HG03066 (cell line): Measurements from ENCODE around the gene AKAP13.

ENCODE experiments used
- ATAC-seq: cut with Tn5 transposase; IDR thresholded peaks from one replicate; pipeline ENCODE4 v1.9.1; 2021; ENCODE audit warnings: low read depth; ENCODE audit not compliant: unreplicated experiment

The AKAP13 gene

DNA sequence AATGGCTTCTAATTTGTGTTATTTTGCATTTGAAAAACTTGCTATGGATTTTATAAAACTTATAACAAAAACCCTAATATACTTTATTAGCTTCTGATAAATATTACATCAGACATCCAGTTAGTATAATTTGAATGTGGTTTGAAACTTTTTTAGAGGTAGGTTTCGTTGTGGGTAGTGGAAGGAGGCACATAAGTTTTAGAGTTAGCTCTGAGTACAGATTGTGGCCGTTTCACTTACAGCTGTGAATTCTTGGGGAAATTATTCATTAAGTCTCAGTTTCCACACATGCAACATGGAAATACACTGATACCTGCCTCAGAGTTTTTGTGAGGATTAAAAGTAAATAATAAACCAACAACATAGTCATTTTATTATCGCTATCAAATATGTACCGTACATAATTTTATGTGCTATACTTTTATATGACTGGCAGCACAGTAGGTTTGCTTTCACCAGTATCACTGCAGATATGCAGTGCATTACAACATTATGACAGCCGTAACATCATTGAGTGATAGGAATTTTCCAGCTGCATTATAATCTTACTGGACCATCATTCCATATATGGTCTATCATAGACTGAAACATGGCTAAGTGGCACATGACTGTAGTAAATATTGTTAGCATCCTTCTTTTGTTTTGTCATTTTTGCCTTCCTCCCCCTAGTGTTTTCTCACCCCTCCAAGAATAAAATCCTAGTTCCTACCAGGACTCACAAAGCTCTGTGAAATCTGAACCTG is 175.6 kb downstream of the AKAP13 start:
- peak; percentile 74 for ATAC-seq

DNA sequence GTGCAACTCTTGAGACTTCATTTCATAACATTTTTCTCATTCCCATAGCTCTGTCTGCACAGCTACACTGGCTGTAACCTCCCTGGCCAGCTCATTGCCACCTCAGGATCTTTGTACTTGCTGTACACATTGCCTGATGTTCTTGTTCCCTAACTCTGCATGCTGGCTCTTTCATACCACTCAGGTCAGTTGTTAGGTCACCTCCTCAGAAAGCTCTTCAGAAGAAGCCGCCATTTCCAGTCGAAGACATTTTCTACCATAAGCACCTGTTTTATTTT is 176.2 kb downstream of the AKAP13 start:
- ATAC-seq: no peak

DNA sequence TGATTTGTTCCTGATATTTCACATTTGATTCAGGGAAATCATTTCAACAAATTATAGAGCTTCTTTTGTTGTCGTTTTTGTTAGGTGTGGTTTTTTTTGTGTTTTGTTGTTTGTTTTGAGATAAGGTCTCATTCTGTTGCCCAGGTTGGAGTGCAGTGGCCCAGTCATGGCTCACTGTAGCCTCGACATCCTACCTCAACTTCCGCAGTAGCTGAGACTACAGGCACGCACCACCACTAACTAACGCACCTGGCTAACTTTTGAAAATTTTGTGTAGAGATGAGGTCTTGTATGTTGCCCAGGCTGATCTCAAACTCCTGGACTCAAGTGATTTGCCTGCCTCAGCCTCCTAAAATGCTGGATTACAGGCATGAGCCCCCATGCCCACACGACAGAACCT is 177.0 kb downstream of the AKAP13 start:
- no peak for ATAC-seq

DNA sequence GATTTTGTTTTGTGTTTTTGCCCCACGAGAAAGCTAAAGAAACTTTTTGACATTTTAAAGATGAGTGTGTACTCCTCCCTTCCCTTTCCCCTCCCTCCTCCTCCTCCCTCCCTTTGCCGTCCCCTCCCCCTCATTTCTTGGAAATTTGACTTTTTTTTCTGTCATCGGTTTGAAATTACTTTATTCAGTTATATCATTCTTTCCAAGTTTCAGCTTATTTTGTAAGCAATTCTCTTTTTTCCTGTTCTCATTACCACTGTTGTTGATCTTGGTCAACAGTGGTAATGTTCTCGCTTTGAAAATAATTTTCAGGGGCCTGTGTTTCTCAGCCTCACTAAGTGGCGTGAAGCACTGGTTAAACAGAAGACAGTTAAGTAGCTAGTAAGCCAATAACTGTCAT is 178.4 kb downstream of the AKAP13 start:
- no peak for ATAC-seq

DNA sequence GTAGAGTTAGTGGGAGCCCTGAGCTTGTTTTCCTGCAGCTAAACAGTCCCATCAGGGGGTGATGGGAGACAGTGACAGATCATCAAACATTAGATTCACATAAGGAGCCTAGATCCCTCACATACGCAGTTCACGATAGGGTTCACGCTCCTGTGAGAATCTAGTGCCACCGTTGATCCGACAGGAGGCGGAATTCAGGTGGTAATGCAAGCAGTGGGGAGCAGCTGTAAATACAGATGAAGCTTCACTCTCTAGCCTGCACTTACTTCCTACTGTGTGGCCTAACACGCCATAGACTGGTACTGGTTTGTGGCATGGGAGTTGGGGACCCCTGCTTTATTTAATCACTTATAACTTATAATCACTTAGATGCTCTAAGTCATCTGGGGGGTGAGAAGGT is 179.1 kb downstream of the AKAP13 start:
- no peak for ATAC-seq

- ATAC-seq: no peak
Observed at GRCh38 chr15:85562824-85563223, 182.4 kb downstream of the AKAP13 start.

DNA sequence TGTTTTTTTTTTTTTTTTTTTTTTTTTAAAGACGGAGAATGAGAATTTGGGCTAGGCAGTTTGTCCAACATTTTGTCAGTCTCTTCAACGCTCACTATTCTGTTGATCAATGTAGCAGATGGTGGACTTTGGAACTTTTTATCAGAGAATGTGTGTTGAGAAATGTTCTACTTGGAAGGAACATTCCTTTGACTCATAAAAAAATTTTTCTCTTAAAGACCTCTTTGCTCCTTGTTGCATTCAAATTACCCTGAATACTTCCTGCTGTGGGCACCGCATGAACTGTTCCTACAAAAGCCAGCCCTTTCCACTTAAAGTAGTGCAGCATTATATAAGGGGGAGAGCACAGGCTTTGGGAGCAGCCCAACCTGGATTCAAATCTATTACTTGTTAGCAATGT is 182.9 kb downstream of the AKAP13 start:
- no peak for ATAC-seq

- ATAC-seq: no peak
Observed at GRCh38 chr15:85563731-85564130, 183.3 kb downstream of the AKAP13 start.

GRCh38 chr15:85564686-85565085 is 184.3 kb downstream of the AKAP13 start:
- ATAC-seq: no peak

- no peak for ATAC-seq
Observed at GRCh38 chr15:85568261-85568808, 187.9 kb downstream of the AKAP13 start.

GRCh38 chr15:85570336-85570735 is 189.9 kb downstream of the AKAP13 start:
- no peak for ATAC-seq

- no peak for ATAC-seq
Observed at GRCh38 chr15:85571780-85572179, 191.4 kb downstream of the AKAP13 start.

- no peak for ATAC-seq
Observed at GRCh38 chr15:85576392-85576791, 196.0 kb downstream of the AKAP13 start.

DNA sequence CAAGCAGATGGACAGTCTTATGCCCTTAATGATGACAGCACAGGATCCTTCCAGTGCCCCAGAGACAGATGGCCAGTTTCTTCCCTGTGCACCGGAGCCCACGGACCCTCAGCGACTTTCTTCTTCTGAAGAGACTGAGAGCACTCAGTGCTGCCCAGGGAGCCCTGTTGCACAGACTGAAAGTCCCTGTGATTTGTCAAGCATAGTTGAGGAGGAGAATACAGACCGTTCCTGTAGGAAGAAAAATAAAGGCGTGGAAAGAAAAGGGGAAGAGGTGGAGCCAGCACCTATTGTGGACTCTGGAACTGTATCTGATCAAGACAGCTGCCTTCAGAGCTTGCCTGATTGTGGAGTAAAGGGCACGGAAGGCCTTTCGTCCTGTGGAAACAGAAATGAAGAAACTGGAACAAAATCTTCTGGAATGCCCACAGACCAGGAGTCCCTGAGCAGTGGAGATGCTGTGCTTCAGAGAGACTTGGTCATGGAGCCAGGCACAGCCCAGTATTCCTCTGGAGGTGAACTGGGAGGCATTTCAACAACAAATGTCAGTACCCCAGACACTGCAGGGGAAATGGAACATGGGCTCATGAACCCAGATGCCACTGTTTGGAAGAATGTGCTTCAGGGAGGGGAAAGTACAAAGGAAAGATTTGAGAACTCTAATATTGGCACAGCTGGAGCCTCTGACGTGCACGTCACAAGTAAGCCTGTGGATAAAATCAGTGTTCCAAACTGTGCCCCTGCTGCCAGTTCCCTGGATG is 198.7 kb downstream of the AKAP13 start:
- no peak for ATAC-seq

- no peak for ATAC-seq
Observed at GRCh38 chr15:85579957-85580694, 199.7 kb downstream of the AKAP13 start.

DNA sequence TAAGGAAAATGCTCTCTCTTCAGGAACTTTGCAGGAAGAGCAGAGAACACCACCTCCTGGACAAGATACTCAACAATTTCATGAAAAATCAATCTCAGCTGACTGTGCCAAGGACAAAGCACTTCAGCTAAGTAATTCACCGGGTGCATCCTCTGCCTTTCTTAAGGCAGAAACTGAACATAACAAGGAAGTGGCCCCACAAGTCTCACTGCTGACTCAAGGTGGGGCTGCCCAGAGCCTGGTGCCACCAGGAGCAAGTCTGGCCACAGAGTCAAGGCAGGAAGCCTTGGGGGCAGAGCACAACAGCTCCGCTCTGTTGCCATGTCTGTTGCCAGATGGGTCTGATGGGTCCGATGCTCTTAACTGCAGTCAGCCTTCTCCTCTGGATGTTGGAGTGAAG is 200.5 kb downstream of the AKAP13 start:
- no peak for ATAC-seq

GRCh38 chr15:85581495-85581894 is 201.1 kb downstream of the AKAP13 start:
- ATAC-seq: no peak

DNA sequence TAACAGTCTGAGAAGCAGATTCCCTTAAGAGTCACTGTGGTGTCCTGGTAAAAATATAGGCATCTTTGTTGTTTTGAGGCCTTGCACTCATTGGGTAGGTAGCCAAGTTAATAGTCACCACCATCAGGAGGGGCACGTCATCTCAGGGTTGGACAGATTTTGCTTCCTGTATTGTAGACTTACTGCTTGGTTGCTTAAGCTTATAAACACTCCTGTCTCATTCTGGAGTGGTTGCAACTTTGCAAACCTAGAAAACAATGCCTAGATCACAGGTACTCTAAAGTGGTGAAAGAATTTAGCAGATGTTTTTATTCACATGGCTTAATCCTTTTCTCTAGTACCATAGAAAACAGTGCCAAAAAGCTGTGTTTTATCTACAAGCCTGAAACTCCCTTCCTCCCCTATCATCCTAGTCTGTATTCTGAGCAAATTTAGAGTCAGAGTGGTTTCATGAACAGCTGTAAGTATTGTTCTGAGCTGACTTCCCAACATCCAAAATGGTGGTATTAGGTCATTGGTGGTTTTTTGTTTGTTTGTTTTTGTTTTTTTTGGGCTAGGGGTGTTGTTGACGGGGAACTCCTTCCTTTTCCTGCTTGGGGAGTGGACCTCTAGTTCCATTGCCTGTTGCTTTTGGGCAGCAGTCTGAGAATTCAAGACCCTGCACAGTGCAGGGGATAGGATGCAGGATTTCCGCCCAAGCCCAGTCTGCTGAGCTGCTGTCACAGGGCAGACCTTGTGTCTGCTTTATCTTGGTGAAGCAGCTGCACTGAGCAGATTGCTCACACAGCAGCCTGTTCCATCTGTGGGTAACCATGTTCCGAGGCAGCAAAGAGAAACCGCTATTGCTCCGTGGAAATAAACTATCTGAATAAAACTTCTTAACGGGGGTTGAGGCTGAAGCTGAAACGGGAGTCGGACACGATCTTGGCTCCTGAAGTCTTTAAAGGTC is 202.0 kb downstream of the AKAP13 start:
- ATAC-seq: peak; percentile 44

DNA sequence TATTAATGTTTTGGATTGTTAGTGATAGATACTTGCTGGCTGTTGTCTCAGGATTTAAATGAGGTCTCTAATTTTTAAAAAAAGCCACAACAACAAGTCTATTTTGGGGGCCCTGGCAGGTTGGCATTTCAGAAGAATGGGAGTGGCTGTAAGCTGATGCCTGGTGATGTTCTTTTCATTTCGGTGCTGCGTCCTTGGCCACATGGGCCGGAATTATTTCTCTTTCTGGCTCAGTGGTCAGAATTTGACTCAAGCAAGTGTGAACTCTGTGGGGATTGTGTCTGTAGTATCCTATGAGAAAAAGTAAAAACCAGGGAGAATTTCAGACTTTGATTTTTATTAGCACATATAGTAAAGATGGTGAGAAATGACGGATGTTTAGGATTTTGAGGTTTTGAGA is 203.0 kb downstream of the AKAP13 start:
- no peak for ATAC-seq

DNA sequence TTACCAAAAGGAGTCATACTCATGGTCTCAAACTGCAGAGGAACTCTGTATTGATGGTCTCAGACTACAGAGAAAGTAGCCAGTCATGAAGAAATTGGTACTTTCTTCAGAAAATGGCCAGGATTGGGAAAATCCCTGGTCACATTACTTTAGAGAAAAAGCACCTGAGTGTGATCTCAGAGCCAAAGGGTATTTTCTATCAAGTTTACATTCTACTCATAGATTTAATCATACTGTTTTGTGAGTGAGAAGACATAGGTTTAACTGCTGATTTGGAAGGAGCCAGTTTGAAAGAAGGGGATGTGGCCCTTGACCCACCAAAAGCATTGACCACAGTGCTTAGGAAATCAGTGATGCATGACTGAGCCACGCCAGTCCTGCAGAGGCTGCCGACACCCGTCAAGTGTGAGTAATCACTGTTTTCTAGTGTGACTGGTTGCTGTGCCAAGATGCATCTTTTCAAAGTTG is 203.6 kb downstream of the AKAP13 start:
- ATAC-seq: peak; percentile 48
